Vagina (tissue), 2 donors: ENCODE measurements around the gene TSPO.

ENCODE experiments used
- POLR2AphosphoS5 ChIP-seq, 2 donors: sonication (generic); formaldehyde crosslinking; IDR thresholded peaks; one replicate each; pipeline ENCODE4 v1.9.0; 2017; ENCODE audit warnings: antibody characterized with exemption in 2 of 2, mild to moderate bottlenecking in 2 of 2, low read depth in 1 of 2; ENCODE audit not compliant: insufficient read depth in 1 of 2
- TF ChIP-seq, protein P1 (sequence below), 3 experiments: fragments of 450-650 bp in 2 of 3; fragments of 200-600 bp in 1 of 3; sonication (generic) in 1 of 3; IDR thresholded peaks; one replicate each; pipeline ENCODE4 v1.5.1; 2017 to 2019; ENCODE audit warnings: antibody characterized with exemption in 3 of 3, mild to moderate bottlenecking in 2 of 3, moderate library complexity in 2 of 3

DNA sequence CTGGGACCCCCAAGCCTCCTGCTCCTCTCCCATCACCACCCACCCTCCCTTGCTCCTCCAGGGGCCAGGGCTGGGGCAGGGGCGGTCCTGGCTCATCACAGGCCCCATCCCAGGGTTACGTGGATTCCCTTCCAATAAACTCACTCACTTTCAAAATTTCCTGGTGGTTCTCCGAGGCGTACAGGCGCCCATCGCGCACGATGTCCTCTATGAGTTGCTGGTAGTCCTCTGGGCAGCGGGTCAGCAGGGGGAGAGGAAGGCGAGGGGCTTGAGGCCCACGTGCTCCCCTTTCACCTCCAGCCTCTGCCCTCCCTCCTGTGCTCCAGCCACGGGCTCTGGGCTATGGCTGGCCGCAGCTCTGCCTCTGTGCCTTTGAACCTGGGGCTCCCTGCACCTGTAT is 56.0 kb downstream of the TSPO start:
- TF ChIP-seq, protein P1, sequence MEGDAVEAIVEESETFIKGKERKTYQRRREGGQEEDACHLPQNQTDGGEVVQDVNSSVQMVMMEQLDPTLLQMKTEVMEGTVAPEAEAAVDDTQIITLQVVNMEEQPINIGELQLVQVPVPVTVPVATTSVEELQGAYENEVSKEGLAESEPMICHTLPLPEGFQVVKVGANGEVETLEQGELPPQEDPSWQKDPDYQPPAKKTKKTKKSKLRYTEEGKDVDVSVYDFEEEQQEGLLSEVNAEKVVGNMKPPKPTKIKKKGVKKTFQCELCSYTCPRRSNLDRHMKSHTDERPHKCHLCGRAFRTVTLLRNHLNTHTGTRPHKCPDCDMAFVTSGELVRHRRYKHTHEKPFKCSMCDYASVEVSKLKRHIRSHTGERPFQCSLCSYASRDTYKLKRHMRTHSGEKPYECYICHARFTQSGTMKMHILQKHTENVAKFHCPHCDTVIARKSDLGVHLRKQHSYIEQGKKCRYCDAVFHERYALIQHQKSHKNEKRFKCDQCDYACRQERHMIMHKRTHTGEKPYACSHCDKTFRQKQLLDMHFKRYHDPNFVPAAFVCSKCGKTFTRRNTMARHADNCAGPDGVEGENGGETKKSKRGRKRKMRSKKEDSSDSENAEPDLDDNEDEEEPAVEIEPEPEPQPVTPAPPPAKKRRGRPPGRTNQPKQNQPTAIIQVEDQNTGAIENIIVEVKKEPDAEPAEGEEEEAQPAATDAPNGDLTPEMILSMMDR (IDR thresholded peaks at IDR 0.05), result no peak
- no peak for TF ChIP-seq POLR2AphosphoS5 (IDR thresholded peaks at IDR 0.05; ENCODE audit: insufficient read depth in 1 of 2, low read depth in 1 of 2)
